NCI-H1048 (cell line): ENCODE data around the gene NUTM2G.
"Not testable (repeated sequence)": the region's sequence is repeated elsewhere in the genome, so short reads cannot be mapped to it uniquely, and the experiment has no call there.

Source experiments
- DNase-seq: peaks from one replicate; lab custom pipeline; 2025; lab: John Stamatoyannopoulos, UW

NUTM2G gene

GRCh38 chr9:96928543-96928942 is at the start of gene NUTM2G:
Gene NUTM2G (plus strand): TSS chr9:96928843. CDS start chr9:96929025, 182 bp downstream.
- not testable (repeated sequence) for DNase-seq

GRCh38 chr9:96883922-96884321 is 44.7 kb upstream of the NUTM2G start:
- DNase-seq: no peak

- no peak for DNase-seq
Observed at GRCh38 chr9:96884443-96884842, 44.2 kb upstream of the NUTM2G start.

- DNase-seq: no peak
Observed at GRCh38 chr9:96885424-96885823, 43.2 kb upstream of the NUTM2G start.

GRCh38 chr9:96888591-96888990 is 40.1 kb upstream of the NUTM2G start:
- DNase-seq: no peak

GRCh38 chr9:96892131-96892530 is 36.5 kb upstream of the NUTM2G start:
- no peak for DNase-seq

- DNase-seq: not testable (repeated sequence)
Observed at GRCh38 chr9:96900010-96900409, 28.6 kb upstream of the NUTM2G start.

GRCh38 chr9:96904947-96905722 is 23.5 kb upstream of the NUTM2G start:
- not testable (repeated sequence) for DNase-seq

- not testable (repeated sequence) for DNase-seq
Observed at GRCh38 chr9:96908479-96908878, 20.2 kb upstream of the NUTM2G start.

GRCh38 chr9:96915539-96915938 is 13.1 kb upstream of the NUTM2G start:
- not testable (repeated sequence) for DNase-seq

GRCh38 chr9:96916531-96916930 is 12.1 kb upstream of the NUTM2G start:
- DNase-seq: not testable (repeated sequence)

- not testable (repeated sequence) for DNase-seq
Observed at GRCh38 chr9:96918550-96918949, 10.1 kb upstream of the NUTM2G start.

- not testable (repeated sequence) for DNase-seq
Observed at GRCh38 chr9:96920803-96921202, 7.8 kb upstream of the NUTM2G start.

GRCh38 chr9:96925587-96925986 is 3.1 kb upstream of the NUTM2G start:
- not testable (repeated sequence) for DNase-seq

- not testable (repeated sequence) for DNase-seq
Observed at GRCh38 chr9:96931665-96932064, 3.0 kb downstream of the NUTM2G start.

GRCh38 chr9:96934097-96934496 is 5.5 kb downstream of the NUTM2G start:
- DNase-seq: not testable (repeated sequence)

- DNase-seq: not testable (repeated sequence)
Observed at GRCh38 chr9:96934706-96935105, 6.1 kb downstream of the NUTM2G start.

GRCh38 chr9:96935401-96935800 is 6.8 kb downstream of the NUTM2G start:
- not testable (repeated sequence) for DNase-seq

- DNase-seq: not testable (repeated sequence)
Observed at GRCh38 chr9:96937442-96937841, 8.8 kb downstream of the NUTM2G start.

GRCh38 chr9:96938957-96939665 is 10.5 kb downstream of the NUTM2G start:
- DNase-seq: not testable (repeated sequence)

GRCh38 chr9:96940982-96941381 is 12.3 kb downstream of the NUTM2G start:
- DNase-seq: not testable (repeated sequence)

- not testable (repeated sequence) for DNase-seq
Observed at GRCh38 chr9:96941628-96942027, 13.0 kb downstream of the NUTM2G start.

GRCh38 chr9:96942181-96942580 is 13.5 kb downstream of the NUTM2G start:
- not testable (repeated sequence) for DNase-seq
